ENCODE data around the gene PASK. TPM values are rescaled to one million over a fixed set of nuclear protein-coding genes. Genes with fewer than 3 reads are reported as not detected.

PASK gene
- total RNA-seq, 1 donor: 101 TPM

- H3K9me3 ChIP-seq (ENCODE audit: low read depth, low read length): no peaks in the 10 kb centered on the region
- H3K4me3 ChIP-seq (ENCODE audit: low read length): no peak overlapping the region
- no peaks in the 10 kb centered on the region for H3K27me3 ChIP-seq (ENCODE audit: insufficient read depth, low read length)
- H3K4me1 ChIP-seq (ENCODE audit: insufficient read depth, low read length): no peaks in the 10 kb centered on the region
Measured at GRCh38 chr2:241142063-241142462, 7.2 kb downstream of the PASK start.

- H3K9me3 ChIP-seq (ENCODE audit: low read depth, low read length): no peaks in the 10 kb centered on the region
- no peak overlapping the region for H3K4me3 ChIP-seq (ENCODE audit: low read length)
- H3K27me3 ChIP-seq (ENCODE audit: insufficient read depth, low read length): no peaks in the 10 kb centered on the region
- no peaks in the 10 kb centered on the region for H3K4me1 ChIP-seq (ENCODE audit: insufficient read depth, low read length)
Measured at GRCh38 chr2:241141214-241141770, 8.0 kb downstream of the PASK start.

- H3K4me1 ChIP-seq (ENCODE audit: insufficient read depth, low read length): no peaks in the 10 kb centered on the region
- H3K27me3 ChIP-seq (ENCODE audit: insufficient read depth, low read length): no peaks in the 10 kb centered on the region
- no peak overlapping the region for H3K4me3 ChIP-seq (ENCODE audit: low read length)
- no peaks in the 10 kb centered on the region for H3K9me3 ChIP-seq (ENCODE audit: low read depth, low read length)
Measured at GRCh38 chr2:241140445-241140840, 8.8 kb downstream of the PASK start.

- H3K27me3 ChIP-seq (ENCODE audit: insufficient read depth, low read length): no peaks in the 10 kb centered on the region
- no peaks in the 10 kb centered on the region for H3K9me3 ChIP-seq (ENCODE audit: low read depth, low read length)
- no peak overlapping the region for H3K4me3 ChIP-seq (ENCODE audit: low read length)
- H3K4me1 ChIP-seq (ENCODE audit: insufficient read depth, low read length): no peaks in the 10 kb centered on the region
Measured at GRCh38 chr2:241139531-241140444, 9.5 kb downstream of the PASK start.

- no peak overlapping the region for H3K4me3 ChIP-seq (ENCODE audit: low read length)
- H3K9me3 ChIP-seq (ENCODE audit: low read depth, low read length): no peaks in the 10 kb centered on the region
- H3K27me3 ChIP-seq (ENCODE audit: insufficient read depth, low read length): no peaks in the 10 kb centered on the region
- no peaks in the 10 kb centered on the region for H3K4me1 ChIP-seq (ENCODE audit: insufficient read depth, low read length)
Measured at GRCh38 chr2:241138471-241138870, 10.8 kb downstream of the PASK start.

- H3K9me3 ChIP-seq (ENCODE audit: low read depth, low read length): no peaks in the 10 kb centered on the region
Measured at GRCh38 chr2:241137276-241138190, 11.7 kb downstream of the PASK start.

GRCh38 chr2:241136661-241137260 is 12.5 kb downstream of the PASK start:
- H3K4me3 ChIP-seq (ENCODE audit: low read length): no peak overlapping the region
- no peaks in the 10 kb centered on the region for H3K27me3 ChIP-seq (ENCODE audit: insufficient read depth, low read length)
- H3K4me1 ChIP-seq (ENCODE audit: insufficient read depth, low read length): no peaks in the 10 kb centered on the region
- H3K9me3 ChIP-seq (ENCODE audit: low read depth, low read length): no peaks in the 10 kb centered on the region

More at GRCh38 chr2:241137276-241138190, 11.7 kb downstream of the PASK start:
- Histone ChIP-seq H3K27me3 (ENCODE audit: insufficient read depth, low read length) (no peaks in the 10 kb centered on the region), H3K4me3 (ENCODE audit: low read length) (no peak overlapping the region), H3K4me1 (ENCODE audit: insufficient read depth, low read length) (no peaks in the 10 kb centered on the region)

- Histone ChIP-seq H3K4me3 (ENCODE audit: low read length) (no peak overlapping the region), H3K9me3 (ENCODE audit: low read depth, low read length) (no peaks in the 10 kb centered on the region), H3K27me3 (ENCODE audit: insufficient read depth, low read length) (no peaks in the 10 kb centered on the region), H3K4me1 (ENCODE audit: insufficient read depth, low read length) (no peaks in the 10 kb centered on the region)
Measured at GRCh38 chr2:241136191-241136590, 13.1 kb downstream of the PASK start.

GRCh38 chr2:241135737-241136136 is 13.5 kb downstream of the PASK start:
- no peaks in the 10 kb centered on the region for H3K27me3 ChIP-seq (ENCODE audit: insufficient read depth, low read length)
- no peaks in the 10 kb centered on the region for H3K4me1 ChIP-seq (ENCODE audit: insufficient read depth, low read length)
- H3K4me3 ChIP-seq (ENCODE audit: low read length): no peak overlapping the region
- H3K9me3 ChIP-seq (ENCODE audit: low read depth, low read length): no peaks in the 10 kb centered on the region

- Histone ChIP-seq H3K4me3 (ENCODE audit: low read length) (no peak overlapping the region), H3K27me3 (ENCODE audit: insufficient read depth, low read length) (no peaks in the 10 kb centered on the region), H3K9me3 (ENCODE audit: low read depth, low read length) (no peaks in the 10 kb centered on the region), H3K4me1 (ENCODE audit: insufficient read depth, low read length) (no peaks in the 10 kb centered on the region)
Measured at GRCh38 chr2:241134711-241135110, 14.6 kb downstream of the PASK start.

GRCh38 chr2:241133436-241133820 is 15.8 kb downstream of the PASK start:
- H3K27me3 ChIP-seq (ENCODE audit: insufficient read depth, low read length): no peaks in the 10 kb centered on the region
- no peaks in the 10 kb centered on the region for H3K4me1 ChIP-seq (ENCODE audit: insufficient read depth, low read length)
- H3K9me3 ChIP-seq (ENCODE audit: low read depth, low read length): no peaks in the 10 kb centered on the region
- H3K4me3 ChIP-seq (ENCODE audit: low read length): no peak overlapping the region

GRCh38 chr2:241132538-241133435 is 16.5 kb downstream of the PASK start:
- Histone ChIP-seq H3K9me3 (ENCODE audit: low read depth, low read length) (no peaks in the 10 kb centered on the region), H3K27me3 (ENCODE audit: insufficient read depth, low read length) (no peaks in the 10 kb centered on the region), H3K4me1 (ENCODE audit: insufficient read depth, low read length) (no peaks in the 10 kb centered on the region), H3K4me3 (ENCODE audit: low read length) (no peak overlapping the region)

GRCh38 chr2:241131531-241131930 is 17.7 kb downstream of the PASK start:
- Histone ChIP-seq H3K9me3 (ENCODE audit: low read depth, low read length) (no peaks in the 10 kb centered on the region), H3K27me3 (ENCODE audit: insufficient read depth, low read length) (no peaks in the 10 kb centered on the region), H3K4me3 (ENCODE audit: low read length) (no peak overlapping the region), H3K4me1 (ENCODE audit: insufficient read depth, low read length) (no peaks in the 10 kb centered on the region)

- H3K4me3 ChIP-seq (ENCODE audit: low read length): no peak overlapping the region
- no peaks in the 10 kb centered on the region for H3K9me3 ChIP-seq (ENCODE audit: low read depth, low read length)
Measured at GRCh38 chr2:241130316-241130715, 19.0 kb downstream of the PASK start.

More at GRCh38 chr2:241130316-241130715, 19.0 kb downstream of the PASK start:
- no peaks in the 10 kb centered on the region for H3K4me1 ChIP-seq (ENCODE audit: insufficient read depth, low read length)
- H3K27me3 ChIP-seq (ENCODE audit: insufficient read depth, low read length): no peaks in the 10 kb centered on the region

All from mononuclear cell (primary cell).